Measurements from ENCODE around the gene SMC1B. TPM values are rescaled to one million over a fixed set of nuclear protein-coding genes. Genes with fewer than 3 reads are reported as not detected.

SMC1B gene
- total RNA-seq, 2 experiments from 2014 or later = 1.1 to 1.3 TPM

DNA sequence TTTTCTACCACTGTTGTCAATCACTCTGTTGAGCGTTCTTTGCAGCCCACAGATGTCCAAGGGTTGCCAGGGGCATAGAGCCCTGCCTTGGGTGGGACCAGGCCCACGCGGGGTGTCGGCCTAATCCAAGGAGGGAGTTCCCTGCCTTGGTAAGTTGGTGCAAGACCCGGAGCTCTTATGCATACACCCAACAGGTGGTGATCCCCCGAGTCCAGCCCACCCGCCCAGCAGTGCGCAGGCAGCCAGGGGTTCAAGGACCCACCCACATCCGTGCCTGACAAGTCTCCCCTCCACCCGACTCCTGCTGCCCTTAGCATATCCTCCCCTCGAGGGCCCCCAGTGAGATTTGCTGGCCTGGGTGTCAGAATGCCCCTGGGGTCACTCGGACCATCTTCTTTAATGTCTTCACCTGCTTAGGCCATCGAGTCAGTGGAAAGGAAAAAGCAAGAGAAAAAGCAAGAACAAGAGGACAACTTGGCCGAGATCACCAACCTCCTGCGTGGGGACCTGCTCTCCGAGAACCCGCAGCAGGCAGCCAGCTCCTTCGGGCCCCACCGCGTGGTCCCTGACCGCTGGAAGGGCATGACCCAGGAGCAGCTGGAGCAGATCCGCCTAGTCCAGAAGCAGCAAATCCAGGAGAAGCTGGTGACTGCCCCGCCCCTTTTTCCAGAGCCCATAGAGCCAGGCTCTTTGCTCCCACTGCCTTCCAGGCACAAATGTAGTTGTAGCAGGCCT is 12.3 kb upstream of the SMC1B start:
- H3K27me3 Mint-ChIP-seq (ENCODE audit: low read depth) = no peaks in the 10 kb centered on the region
- no peak overlapping the region for H3K4me3 Mint-ChIP-seq
- peaks cover 4% of the 10 kb centered on the region for H3K36me3 Mint-ChIP-seq (ENCODE audit: low read depth)
- no peak for DNase-seq
- no peaks in the 10 kb centered on the region for H3K4me1 Mint-ChIP-seq (ENCODE audit: low read depth)
- H3K9me3 Mint-ChIP-seq = peaks cover 3% of the 10 kb centered on the region
- CTCF ChIA-PET = interaction anchor here (0.6 kb wide), 1 partner anchor 1559 kb away, joined by 5 read pairs; no protein-coding TSS in a partner anchor
- intact Hi-C loops (cut with micrococcal nuclease) = no loop called here
- H3K27ac Mint-ChIP-seq = no peak overlapping the region

DNA sequence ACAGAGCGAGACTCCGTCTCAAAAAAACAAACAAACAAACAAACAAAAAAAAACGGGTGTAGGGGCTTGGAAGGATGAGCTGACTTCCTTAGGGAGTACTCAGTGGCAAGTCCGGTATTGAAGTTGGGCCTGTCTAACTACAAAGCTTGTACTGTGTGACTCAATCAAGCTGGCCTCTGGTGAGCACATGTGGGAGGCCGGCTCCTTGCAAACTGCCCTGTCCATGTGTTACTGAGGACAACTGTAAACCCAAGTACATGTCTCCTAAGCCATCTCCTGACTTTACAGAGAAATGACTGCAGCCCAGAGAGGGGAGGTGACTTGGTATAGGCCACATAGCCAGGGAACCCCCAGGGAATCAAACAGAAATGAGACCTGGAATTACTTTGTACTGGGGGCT is 11.7 kb upstream of the SMC1B start:
- DNase-seq = no peak
- Mint-ChIP-seq H3K4me1 (ENCODE audit: low read depth) (no peaks in the 10 kb centered on the region), H3K36me3 (ENCODE audit: low read depth) (peaks cover 7% of the 10 kb centered on the region), H3K4me3 (no peak overlapping the region), H3K27me3 (ENCODE audit: low read depth) (no peaks in the 10 kb centered on the region), H3K27ac (no peak overlapping the region), H3K9me3 (peaks cover 3% of the 10 kb centered on the region)
- intact Hi-C loops (cut with micrococcal nuclease) = no loop called here
- CTCF ChIA-PET = interaction anchor here (0.6 kb wide), 1 partner anchor 1560 kb away, joined by 5 read pairs; no protein-coding TSS in a partner anchor

DNA sequence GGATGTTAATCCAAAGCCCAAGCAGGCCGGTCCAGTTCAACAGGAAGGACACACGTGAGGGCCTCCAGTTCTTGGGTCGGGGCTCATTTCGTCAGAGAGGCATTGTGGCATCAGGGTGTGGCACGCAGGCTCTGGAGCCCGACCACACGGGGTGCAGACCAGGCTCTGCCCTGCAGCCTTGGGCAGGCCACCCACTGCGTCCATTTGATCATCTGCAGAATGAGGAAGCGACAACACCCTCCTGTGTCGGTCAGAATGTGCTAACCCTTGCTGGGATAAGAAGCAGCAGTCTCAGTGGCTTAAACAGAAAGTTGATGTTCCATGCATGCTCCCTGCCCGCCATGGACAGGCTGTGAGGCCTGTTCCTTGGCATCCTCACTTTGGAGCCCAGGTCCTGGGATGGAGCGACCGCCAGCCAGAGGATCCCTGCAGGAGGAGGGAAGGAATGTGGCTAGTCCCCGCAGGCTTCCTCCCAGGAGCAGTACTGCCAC is 10.9 kb upstream of the SMC1B start:
- no peak overlapping the region for H3K27ac Mint-ChIP-seq
- no peak overlapping the region for H3K4me3 Mint-ChIP-seq
- CTCF ChIA-PET = interaction anchor here (0.5 to 0.9 kb wide), 2 partner anchors 10 to 22 kb away, joined by 3 to 4 read pairs; no protein-coding TSS in a partner anchor
- H3K9me3 Mint-ChIP-seq = peaks cover 3% of the 10 kb centered on the region
- DNase-seq = no peak
- peaks cover 9% of the 10 kb centered on the region for H3K36me3 Mint-ChIP-seq (ENCODE audit: low read depth)
- intact Hi-C loops (cut with micrococcal nuclease) = no loop called here
- H3K4me1 Mint-ChIP-seq (ENCODE audit: low read depth) = no peaks in the 10 kb centered on the region
- H3K27me3 Mint-ChIP-seq (ENCODE audit: low read depth) = no peaks in the 10 kb centered on the region

DNA sequence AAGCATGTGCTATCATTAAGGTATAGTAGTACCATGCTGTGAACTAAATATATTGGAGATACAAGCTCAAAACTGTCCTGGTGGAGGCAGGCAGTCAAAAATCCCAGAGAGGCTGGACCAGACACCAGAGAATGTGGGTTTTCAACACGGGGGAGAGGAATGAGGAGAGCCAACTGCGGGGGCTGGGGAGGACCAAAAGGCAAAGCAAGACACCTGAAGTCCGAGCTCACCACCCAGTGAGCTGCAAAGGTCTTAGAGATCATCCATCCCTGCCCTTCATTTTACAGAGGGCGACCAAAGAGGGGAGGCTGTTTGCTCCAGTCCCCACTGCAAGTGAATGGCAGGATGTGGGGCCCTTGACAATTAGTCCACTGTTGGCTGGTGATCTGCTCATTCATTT is 10.1 kb upstream of the SMC1B start:
- H3K27ac Mint-ChIP-seq = no peak overlapping the region
- CTCF ChIA-PET = interaction anchor here (0.5 to 0.9 kb wide), 2 partner anchors 11 to 23 kb away, joined by 3 to 4 read pairs; no protein-coding TSS in a partner anchor
- no peaks in the 10 kb centered on the region for H3K27me3 Mint-ChIP-seq (ENCODE audit: low read depth)
- peaks cover 15% of the 10 kb centered on the region for H3K36me3 Mint-ChIP-seq (ENCODE audit: low read depth)
- intact Hi-C loops (cut with micrococcal nuclease) = no loop called here
- H3K9me3 Mint-ChIP-seq = peaks cover 3% of the 10 kb centered on the region
- no peak for DNase-seq
- no peak overlapping the region for H3K4me3 Mint-ChIP-seq
- no peaks in the 10 kb centered on the region for H3K4me1 Mint-ChIP-seq (ENCODE audit: low read depth)

DNA sequence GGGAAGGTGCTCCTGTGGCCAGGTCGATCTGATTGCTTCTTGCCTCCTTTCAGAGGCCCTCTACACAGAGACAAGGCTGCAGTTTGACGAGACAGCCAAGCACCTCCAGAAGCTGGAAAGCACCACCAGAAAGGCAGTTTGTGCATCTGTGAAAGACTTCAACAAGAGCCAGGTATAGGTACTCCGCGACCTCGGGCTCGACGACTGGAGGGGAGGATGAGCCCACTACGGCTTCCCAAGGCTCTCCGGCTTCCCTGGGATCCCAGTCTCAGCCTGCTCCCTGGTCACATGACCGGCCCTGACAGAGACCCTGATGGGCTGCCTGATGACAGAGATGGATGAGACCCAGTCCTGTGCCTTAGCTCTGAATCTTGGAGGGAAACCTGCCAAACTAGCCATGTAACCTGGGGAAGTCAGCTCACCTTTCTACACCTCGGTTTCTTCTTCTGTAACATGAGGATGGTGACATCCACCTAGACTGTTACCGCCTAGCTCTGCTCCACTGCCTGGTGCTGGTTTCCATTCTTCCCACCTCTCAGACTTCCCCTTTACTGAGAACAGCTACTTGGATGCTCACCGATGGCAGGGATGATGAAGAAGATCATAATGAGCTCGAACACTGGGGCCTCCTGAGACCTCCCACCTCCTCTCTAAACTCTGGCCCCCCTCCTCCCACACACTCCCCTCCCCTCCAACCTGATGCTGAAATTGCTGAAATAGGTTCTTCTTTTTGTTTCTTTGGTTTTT is 9.0 kb upstream of the SMC1B start:
- H3K4me3 Mint-ChIP-seq = no peak overlapping the region
- intact Hi-C loops (cut with micrococcal nuclease) = no loop called here

GRCh38 chr22:45421349-45422055 is 8.1 kb upstream of the SMC1B start:
- intact Hi-C loops (cut with micrococcal nuclease) = no loop called here

More for the DNA sequence above, 9.0 kb upstream of the SMC1B start:
- no peaks in the 10 kb centered on the region for H3K27me3 Mint-ChIP-seq (ENCODE audit: low read depth)
- no peak overlapping the region for H3K27ac Mint-ChIP-seq
- peaks cover 3% of the 10 kb centered on the region for H3K9me3 Mint-ChIP-seq
- H3K4me1 Mint-ChIP-seq (ENCODE audit: low read depth) = no peaks in the 10 kb centered on the region
- CTCF ChIA-PET = no interaction called here
- H3K36me3 Mint-ChIP-seq (ENCODE audit: low read depth) = peaks cover 18% of the 10 kb centered on the region
- no peak for DNase-seq

GRCh38 chr22:45420539-45420938 is 7.1 kb upstream of the SMC1B start:
- intact Hi-C loops (cut with micrococcal nuclease) = no loop called here
- H3K4me1 Mint-ChIP-seq (ENCODE audit: low read depth) = no peaks in the 10 kb centered on the region
- DNase-seq = no peak
- H3K27me3 Mint-ChIP-seq (ENCODE audit: low read depth) = no peaks in the 10 kb centered on the region
- H3K27ac Mint-ChIP-seq = no peak overlapping the region
- CTCF ChIA-PET = no interaction called here
- H3K9me3 Mint-ChIP-seq = no peaks in the 10 kb centered on the region
- peaks cover 19% of the 10 kb centered on the region for H3K36me3 Mint-ChIP-seq (ENCODE audit: low read depth)
- H3K4me3 Mint-ChIP-seq = no peak overlapping the region

More at GRCh38 chr22:45421349-45422055, 8.1 kb upstream of the SMC1B start:
- no peaks in the 10 kb centered on the region for H3K9me3 Mint-ChIP-seq
- no peak overlapping the region for H3K27ac Mint-ChIP-seq
- peaks cover 17% of the 10 kb centered on the region for H3K36me3 Mint-ChIP-seq (ENCODE audit: low read depth)
- no peaks in the 10 kb centered on the region for H3K27me3 Mint-ChIP-seq (ENCODE audit: low read depth)
- DNase-seq = no peak
- no peaks in the 10 kb centered on the region for H3K4me1 Mint-ChIP-seq (ENCODE audit: low read depth)
- H3K4me3 Mint-ChIP-seq = no peak overlapping the region
- CTCF ChIA-PET = no interaction called here

DNA sequence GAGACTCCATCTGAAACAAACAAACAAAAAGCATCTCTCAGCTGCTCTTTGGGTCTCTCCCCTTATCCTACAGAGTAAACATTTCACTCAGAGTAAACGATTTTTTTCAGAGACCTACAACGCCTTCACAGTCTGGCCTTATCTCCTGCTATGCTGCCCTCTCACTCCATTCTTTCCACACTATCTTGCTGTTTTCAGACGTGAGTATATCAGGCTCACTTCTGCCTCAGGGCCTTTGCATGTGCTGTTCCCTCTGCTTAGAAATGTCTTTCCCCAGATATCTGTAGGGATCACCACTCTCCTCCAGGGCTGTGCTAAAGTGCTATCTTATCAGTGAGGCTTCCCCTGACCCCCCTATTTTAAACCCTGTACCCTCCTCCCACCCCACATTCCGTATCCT is 6.6 kb upstream of the SMC1B start:
- intact Hi-C loops (cut with micrococcal nuclease) = no loop called here
- H3K27me3 Mint-ChIP-seq (ENCODE audit: low read depth) = no peaks in the 10 kb centered on the region
- H3K9me3 Mint-ChIP-seq = no peaks in the 10 kb centered on the region
- H3K27ac Mint-ChIP-seq = no peak overlapping the region
- no peak overlapping the region for H3K4me3 Mint-ChIP-seq
- H3K36me3 Mint-ChIP-seq (ENCODE audit: low read depth) = peaks cover 19% of the 10 kb centered on the region
- DNase-seq = no peak
- CTCF ChIA-PET = interaction anchor here (0.6 kb wide), 1 partner anchor 70 kb away, joined by 4 read pairs; no protein-coding TSS in a partner anchor
- H3K4me1 Mint-ChIP-seq (ENCODE audit: low read depth) = no peaks in the 10 kb centered on the region

DNA sequence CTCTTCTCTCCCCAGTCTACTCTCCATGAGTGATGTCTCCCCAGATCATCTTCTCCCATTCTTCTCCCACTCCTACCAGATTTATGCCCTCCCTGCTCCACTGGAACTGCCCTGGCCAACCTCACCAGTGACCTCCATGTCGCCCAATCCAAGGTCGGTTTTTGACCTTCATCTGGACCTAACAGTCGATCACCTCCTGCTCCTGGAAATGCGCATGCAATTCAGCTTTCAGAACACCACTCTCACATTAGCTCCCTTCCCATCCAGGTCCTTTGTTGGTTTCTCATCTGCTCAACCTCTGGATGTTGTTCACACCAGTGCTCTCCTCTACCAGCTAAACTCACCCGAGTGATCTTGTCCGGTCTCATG is 5.4 kb upstream of the SMC1B start:
- no peak for DNase-seq
- intact Hi-C loops (cut with micrococcal nuclease) = no loop called here
- CTCF ChIA-PET = no interaction called here
- Mint-ChIP-seq H3K9me3 (no peaks in the 10 kb centered on the region), H3K27ac (no peak overlapping the region), H3K4me3 (no peak overlapping the region), H3K27me3 (ENCODE audit: low read depth) (no peaks in the 10 kb centered on the region), H3K4me1 (ENCODE audit: low read depth) (peaks cover 6% of the 10 kb centered on the region), H3K36me3 (ENCODE audit: low read depth) (peaks cover 23% of the 10 kb centered on the region)

GRCh38 chr22:45418056-45418769 is 4.8 kb upstream of the SMC1B start:
- CTCF ChIA-PET = no interaction called here
- no peak for DNase-seq
- H3K9me3 Mint-ChIP-seq = no peaks in the 10 kb centered on the region
- H3K27ac Mint-ChIP-seq = no peak overlapping the region
- peaks cover 23% of the 10 kb centered on the region for H3K36me3 Mint-ChIP-seq (ENCODE audit: low read depth)
- intact Hi-C loops (cut with micrococcal nuclease) = no loop called here
- no peak overlapping the region for H3K4me3 Mint-ChIP-seq
- H3K27me3 Mint-ChIP-seq (ENCODE audit: low read depth) = no peaks in the 10 kb centered on the region
- H3K4me1 Mint-ChIP-seq (ENCODE audit: low read depth) = peaks cover 9% of the 10 kb centered on the region

DNA sequence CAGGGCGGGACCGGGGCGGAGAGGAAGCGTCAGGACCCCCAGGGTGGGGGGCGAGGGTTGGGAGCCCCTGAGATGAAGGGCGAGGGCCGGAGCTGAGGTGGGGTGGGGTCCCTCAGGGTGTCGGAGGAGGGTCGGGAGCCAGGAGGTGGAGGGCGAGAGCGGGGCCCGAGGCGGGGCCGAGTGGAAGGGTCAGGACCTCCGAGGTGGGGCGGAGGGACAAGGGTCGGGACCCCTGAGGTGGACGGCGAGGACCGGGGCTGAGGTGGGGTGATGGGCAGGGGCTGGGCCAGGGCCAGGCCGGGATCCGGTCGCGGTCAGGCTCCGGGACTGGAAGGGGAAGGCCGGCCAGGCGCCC is 409 bp downstream of the SMC1B start:
- H3K9me3 Mint-ChIP-seq = no peaks in the 10 kb centered on the region
- DNase-seq = no peak
- CTCF ChIA-PET = interaction anchor here (0.5 kb wide), 1 partner anchor 22 kb away, joined by 3 read pairs; no protein-coding TSS in a partner anchor
- H3K4me3 Mint-ChIP-seq = peak overlapping the region; percentile 69
- H3K4me1 Mint-ChIP-seq (ENCODE audit: low read depth) = peaks cover 12% of the 10 kb centered on the region
- intact Hi-C loops (cut with micrococcal nuclease) = loop anchor here (1.0 to 2.0 kb wide), 2 partner anchors 94 to 104 kb away; partner anchors contain the start of gene FAM118A
- H3K27me3 Mint-ChIP-seq (ENCODE audit: low read depth) = no peaks in the 10 kb centered on the region
- H3K27ac Mint-ChIP-seq = no peak overlapping the region
- peaks cover 12% of the 10 kb centered on the region for H3K36me3 Mint-ChIP-seq (ENCODE audit: low read depth)

DNA sequence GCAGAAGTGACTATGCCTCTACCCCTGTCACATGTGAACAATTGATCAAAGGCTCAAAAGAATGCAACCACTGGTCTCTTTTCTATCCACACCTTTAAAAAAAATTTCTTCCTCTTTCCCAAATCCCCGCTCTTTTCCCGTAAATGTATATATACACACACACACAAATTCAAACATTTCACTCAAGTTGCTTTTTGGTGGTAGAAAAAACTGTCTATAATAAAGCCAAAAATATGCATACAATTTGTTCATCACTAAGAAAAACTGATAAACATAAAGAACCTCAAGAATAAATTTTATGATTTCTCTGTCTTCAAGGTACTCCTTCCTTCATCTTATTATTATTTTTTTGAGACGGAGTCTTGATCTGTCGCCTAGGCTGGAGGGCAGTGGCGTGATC is 5.6 kb downstream of the SMC1B start:
- H3K9me3 Mint-ChIP-seq = peaks cover 2% of the 10 kb centered on the region
- intact Hi-C loops (cut with micrococcal nuclease) = no loop called here
- no peak for DNase-seq
- H3K36me3 Mint-ChIP-seq (ENCODE audit: low read depth) = peaks cover 2% of the 10 kb centered on the region
- peaks cover 2% of the 10 kb centered on the region for H3K4me1 Mint-ChIP-seq (ENCODE audit: low read depth)
- H3K4me3 Mint-ChIP-seq = no peak overlapping the region
- CTCF ChIA-PET = no interaction called here
- H3K27me3 Mint-ChIP-seq (ENCODE audit: low read depth) = no peaks in the 10 kb centered on the region
- no peak overlapping the region for H3K27ac Mint-ChIP-seq

All from activated naive CD4-positive, alpha-beta T cell treated with anti-CD3 and anti-CD28 coated beads for 36 hours (primary cell).